H1 (cell line): ENCODE measurements around the gene PFKFB3. TPM values are rescaled to one million over a fixed set of nuclear protein-coding genes. Genes with fewer than 3 reads are reported as not detected.
"Not testable (repeated sequence)": the region's sequence is repeated elsewhere in the genome, so short reads cannot be mapped to it uniquely, and the experiment has no call there.

Source experiments
- CTCF ChIA-PET: fragments of 300-600 bp; sonication (Branson Sonifier 250); formaldehyde crosslinking; loops from one replicate; lab custom pipeline; 2021; ENCODE audit not compliant: partially characterized antibody; lab: Charles Lee
- POLR2A ChIA-PET: fragments of 300-600 bp; sonication (Branson Sonifier 250); formaldehyde crosslinking; loops from one replicate; lab custom pipeline; 2021; ENCODE audit warnings: inconsistent platforms; ENCODE audit not compliant: partially characterized antibody; lab: Charles Lee
- DNase-seq, 2 experiments: peaks; one replicate each; pipeline versions ENCODE4 v3.0.0 to v3.0.0-alpha.2; 2010 to 2022; ENCODE audit warnings: low spot score in 2 of 2, low read depth in 1 of 2, mixed read lengths in 1 of 2
- FAIRE-seq: peaks from 2 replicates; lab custom pipeline; 2011; peaks lifted over from hg19 to GRCh38; lab: Jason Lieb, UNC
- H2AFZ ChIP-seq: 2 replicates; pipeline ENCODE4 v1.8.1; 2012; ENCODE audit warnings: low read length, inconsistent platforms
- H2AK5ac ChIP-seq: 2 replicates; pipeline ENCODE4 v1.6.1; 2013; ENCODE audit warnings: low read depth, low read length
- H2BK120ac ChIP-seq: replicated peaks from 2 replicates; pipeline ENCODE3; 2013; ENCODE audit warnings: low read depth, low read length, inconsistent platforms
- H2BK12ac ChIP-seq: 2 replicates; pipeline ENCODE4 v1.6.1; 2013; ENCODE audit warnings: low read depth, low read length
- H2BK15ac ChIP-seq: 2 replicates; pipeline ENCODE4 v1.6.1; 2013; ENCODE audit warnings: low read length
- H2BK20ac ChIP-seq: 2 replicates; pipeline ENCODE4 v1.6.1; 2013; ENCODE audit warnings: low read length
- H2BK5ac ChIP-seq: 2 replicates; pipeline ENCODE4 v1.6.1; 2013; ENCODE audit warnings: low read depth, low read length
- H3K14ac ChIP-seq: 2 replicates; pipeline ENCODE4 v1.6.1; 2013; ENCODE audit warnings: inconsistent platforms; ENCODE audit not compliant: insufficient read length
- H3K18ac ChIP-seq: 2 replicates; pipeline ENCODE4 v1.6.1; 2013; ENCODE audit warnings: low read length; ENCODE audit errors: extremely low read depth
- H3K23ac ChIP-seq: 2 replicates; pipeline ENCODE4 v1.6.1; 2013; ENCODE audit warnings: inconsistent platforms; ENCODE audit not compliant: insufficient read length
- H3K23me2 ChIP-seq: 2 replicates; pipeline ENCODE4 v1.6.1; 2013; ENCODE audit warnings: low read depth, low read length
- H3K27ac ChIP-seq: 2 replicates; pipeline ENCODE4 v1.6.1; 2011; ENCODE audit warnings: low read depth, low read length, inconsistent platforms
- H3K27me3 ChIP-seq, 4 experiments: replicated peaks in 1 of 4; 1 replicate in 1 of 4; 2 replicates in 3 of 4; pipeline versions ENCODE4 v1.6.1 to v1.8.1; 2011 to 2013; ENCODE audit warnings: low read length in 3 of 4, mild to moderate bottlenecking in 3 of 4, inconsistent platforms in 2 of 4, mixed read lengths in 2 of 4, moderate library complexity in 1 of 4; ENCODE audit not compliant: control insufficient read depth in 3 of 4, insufficient read depth in 3 of 4; ENCODE audit errors: extremely low read depth in 1 of 4
- H3K36me3 ChIP-seq, 4 experiments: 2 replicates each; pipeline versions ENCODE4 v1.6.1 to v1.8.1; 2011 to 2013; ENCODE audit warnings: mild to moderate bottlenecking in 4 of 4, low read length in 3 of 4, moderate library complexity in 2 of 4, control low read depth in 1 of 4, inconsistent platforms in 1 of 4; ENCODE audit not compliant: insufficient read depth in 4 of 4, control insufficient read depth in 2 of 4
- H3K4ac ChIP-seq: replicated peaks from 2 replicates; pipeline ENCODE3; 2013; ENCODE audit warnings: low read length, low read depth, mixed read lengths, inconsistent platforms; ENCODE audit not compliant: insufficient read length
- H3K4me1 ChIP-seq, 4 experiments: replicated peaks in 1 of 4; 1 replicate in 1 of 4; 2 replicates in 3 of 4; pipeline versions ENCODE4 v1.6.1 to v1.8.1; 2011 to 2013; ENCODE audit warnings: low read length in 3 of 4, inconsistent platforms in 2 of 4, mixed read lengths in 1 of 4; ENCODE audit not compliant: insufficient read depth in 4 of 4, control insufficient read depth in 3 of 4
- H3K4me2 ChIP-seq, 2 experiments: 2 replicates each; pipeline versions ENCODE4 v1.6.1 to v1.8.1; 2011 to 2013; ENCODE audit warnings: low read depth in 2 of 2, low read length in 2 of 2, control low read depth in 1 of 2, inconsistent platforms in 1 of 2, mild to moderate bottlenecking in 1 of 2; ENCODE audit not compliant: insufficient read depth in 1 of 2
- H3K4me3 ChIP-seq, 4 experiments: fragments of 200-600, 300-600 bp in 1 of 4; sonication (generic), shearing (Covaris generic), sonication (Bioruptor Twin) in 1 of 4; 2 replicates each; pipeline versions ENCODE4 v1.5.1 to v1.8.1; 2011 to 2016; ENCODE audit warnings: low read length in 4 of 4, low read depth in 3 of 4, control low read depth in 2 of 4, inconsistent platforms in 2 of 4, mild to moderate bottlenecking in 2 of 4, mixed read lengths in 1 of 4, moderate library complexity in 1 of 4; ENCODE audit not compliant: insufficient read depth in 2 of 4; ENCODE audit errors: extremely low read depth in 1 of 4
- H3K56ac ChIP-seq: replicated peaks from 2 replicates; pipeline ENCODE3; 2013; ENCODE audit warnings: low read depth, mild to moderate bottlenecking, mixed read lengths, low read length, inconsistent platforms; ENCODE audit not compliant: insufficient read length
- H3K79me1 ChIP-seq: 2 replicates; pipeline ENCODE4 v1.6.1; 2013; ENCODE audit warnings: low read depth, low read length, control low read depth
- H3K79me2 ChIP-seq, 2 experiments: 2 replicates each; pipeline versions ENCODE4 v1.6.1 to v1.8.1; 2012 to 2013; ENCODE audit warnings: low read length in 2 of 2, mild to moderate bottlenecking in 2 of 2, inconsistent platforms in 1 of 2; ENCODE audit not compliant: insufficient read depth in 2 of 2, control insufficient read depth in 1 of 2
- H3K9ac ChIP-seq, 4 experiments: replicated peaks in 1 of 4; 1 replicate in 1 of 4; 2 replicates in 3 of 4; pipeline versions ENCODE4 v1.6.1 to v1.8.1; 2011 to 2013; ENCODE audit warnings: low read depth in 3 of 4, low read length in 3 of 4, control low read depth in 2 of 4, mild to moderate bottlenecking in 2 of 4, moderate library complexity in 2 of 4, inconsistent platforms in 1 of 4; ENCODE audit errors: extremely low read depth in 1 of 4
- H3K9me3 ChIP-seq, 2 experiments: 2 replicates each; pipeline versions ENCODE4 v1.6.1 to v1.8.1; 2012 to 2013; ENCODE audit warnings: mild to moderate bottlenecking in 2 of 2, moderate library complexity in 2 of 2, control low read depth in 1 of 2, inconsistent platforms in 1 of 2, low read depth in 1 of 2, low read length in 1 of 2, mixed read lengths in 1 of 2; ENCODE audit not compliant: insufficient read depth in 2 of 2
- H4K20me1 ChIP-seq, 2 experiments: replicated peaks in 1 of 2; 2 replicates each; pipeline versions ENCODE3 to v1.8.1; 2011 to 2013; ENCODE audit warnings: inconsistent platforms in 2 of 2, low read length in 2 of 2, mild to moderate bottlenecking in 1 of 2; ENCODE audit not compliant: insufficient read depth in 2 of 2, control insufficient read depth in 1 of 2
- H4K5ac ChIP-seq: 2 replicates; pipeline ENCODE4 v1.6.1; 2013; ENCODE audit warnings: low read length, low read depth, mixed read lengths, inconsistent platforms; ENCODE audit not compliant: insufficient read length
- H4K8ac ChIP-seq: 2 replicates; pipeline ENCODE4 v1.8.0; 2013; ENCODE audit warnings: mild to moderate bottlenecking, moderate library complexity, low read length, inconsistent platforms; ENCODE audit not compliant: insufficient read depth; ENCODE audit errors: extremely low read depth
- H4K91ac ChIP-seq: replicated peaks from 2 replicates; pipeline ENCODE3; 2013; ENCODE audit warnings: low read length, mixed read lengths, inconsistent platforms; ENCODE audit not compliant: insufficient read length
- CTBP2 ChIP-seq: IDR thresholded peaks from 2 replicates; pipeline ENCODE4 v1.7.0; 2011; ENCODE audit warnings: borderline replicate concordance, mild to moderate bottlenecking, moderate library complexity, mixed read lengths, low read length; ENCODE audit not compliant: insufficient read depth, insufficient read length
- GTF2F1 ChIP-seq: IDR thresholded peaks from 2 replicates; pipeline ENCODE4 v1.6.1; 2012; ENCODE audit warnings: low read depth, low read length, improper control_type of control experiment, borderline replicate concordance
- PHF8 ChIP-seq: fragments of 200-600 bp; sonication (generic); conservative IDR thresholded peaks from 2 replicates; pipeline ENCODE4 v1.7.1; 2012; ENCODE audit warnings: low read depth, mild to moderate bottlenecking, inconsistent platforms, low read length, moderate library complexity
- RFX5 ChIP-seq: IDR thresholded peaks from 2 replicates; pipeline ENCODE4 v1.6.1; 2011; ENCODE audit warnings: low read depth, low read length, improper control_type of control experiment, borderline replicate concordance
- SRF ChIP-seq: IDR thresholded peaks from 2 replicates; pipeline ENCODE4 v1.6.1; 2011; ENCODE audit warnings: mild to moderate bottlenecking, low read depth, low read length, moderate library complexity
- TCF12 ChIP-seq: IDR thresholded peaks from 2 replicates; pipeline ENCODE4 v1.6.1; 2011; ENCODE audit warnings: low read depth, mild to moderate bottlenecking, low read length
- TEAD4 ChIP-seq: IDR thresholded peaks from 2 replicates; pipeline ENCODE4 v1.6.1; 2012; ENCODE audit warnings: low read depth, low read length, inconsistent platforms, mixed read lengths
- USF2 ChIP-seq: IDR thresholded peaks from 2 replicates; pipeline ENCODE4 v1.6.1; 2011; ENCODE audit warnings: low read length, improper control_type of control experiment
- WGBS, 2 experiments: shearing (Covaris generic) in 1 of 2; methylation state at CpG; one replicate each; pipeline versions ENCODE4 v1.1.6 to v1.1.7; 2013 to 2015; ENCODE audit warnings: low lambda C conversion rate in 2 of 2, mixed read lengths in 2 of 2, inconsistent platforms in 1 of 2, low coverage in 1 of 2, missing lambda C conversion rate in 1 of 2; ENCODE audit not compliant: insufficient replicate concordance in 2 of 2, insufficient coverage in 1 of 2, insufficient read length in 1 of 2; ENCODE audit errors: extremely low coverage in 1 of 2, missing lambda C conversion rate in 1 of 2; 5-methylcytosine and 5-hydroxymethylcytosine counted together
- polyA plus RNA-seq, 7 experiments: library from polyadenylated mRNA; depleted of rRNA in 3 of 7; stranded (reverse) in 5 of 7; unstranded in 2 of 7; fragments of >200 nt in 5 of 7; fragments of 200-250 nt in 2 of 7; gene quantifications; 1 replicate in 5 of 7; 2 replicates in 1 of 7; 4 replicates in 1 of 7; pipeline versions ENCODE4 v1.2.1 to v1.2.3, GENCODE V29; 2011 to 2013; ENCODE audit warnings: missing spikeins in 2 of 7, mixed read lengths in 2 of 7
- total RNA-seq: library from RNA; stranded (reverse); fragmentation: NEBNext Ultra II Directional; extraction: Animal tissue kit (Norgen Biotek cat#: 25700); gene quantifications from 2 replicates; pipeline ENCODE4 v1.2.1, GENCODE V29; 2021
- TF ChIP-seq, protein P1 (sequence below): IDR thresholded peaks from 2 replicates; pipeline ENCODE4 v1.6.1; 2012; ENCODE audit warnings: low read length, inconsistent platforms

PFKFB3 gene
- total and polyA plus RNA-seq, 2 of the 8 experiments (the other 6 are each of a cell fraction or from before 2014, with no cell fraction given) = 15.6 to 32.0 TPM

GRCh38 chr10:6187278-6187677, 15.5 kb upstream of the PFKFB3 start (continued):
- TF ChIP-seq, protein P1, sequence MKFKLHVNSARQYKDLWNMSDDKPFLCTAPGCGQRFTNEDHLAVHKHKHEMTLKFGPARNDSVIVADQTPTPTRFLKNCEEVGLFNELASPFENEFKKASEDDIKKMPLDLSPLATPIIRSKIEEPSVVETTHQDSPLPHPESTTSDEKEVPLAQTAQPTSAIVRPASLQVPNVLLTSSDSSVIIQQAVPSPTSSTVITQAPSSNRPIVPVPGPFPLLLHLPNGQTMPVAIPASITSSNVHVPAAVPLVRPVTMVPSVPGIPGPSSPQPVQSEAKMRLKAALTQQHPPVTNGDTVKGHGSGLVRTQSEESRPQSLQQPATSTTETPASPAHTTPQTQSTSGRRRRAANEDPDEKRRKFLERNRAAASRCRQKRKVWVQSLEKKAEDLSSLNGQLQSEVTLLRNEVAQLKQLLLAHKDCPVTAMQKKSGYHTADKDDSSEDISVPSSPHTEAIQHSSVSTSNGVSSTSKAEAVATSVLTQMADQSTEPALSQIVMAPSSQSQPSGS = no peak
- TF ChIP-seq TCF12 (no peak), USF2 (no peak), TEAD4 (no peak), PHF8 (no peak), CTBP2 (no peak), SRF (no peak), GTF2F1 (no peak), RFX5 (no peak)

GRCh38 chr10:6190033-6190432, 12.7 kb upstream of the PFKFB3 start:
- not testable (repeated sequence) for H3K23me2 ChIP-seq, H3K79me2 ChIP-seq, H2AFZ ChIP-seq, H4K5ac ChIP-seq, H3K4me3 ChIP-seq, H2BK120ac ChIP-seq, H3K27ac ChIP-seq, H3K14ac ChIP-seq, H3K27me3 ChIP-seq, H2AK5ac ChIP-seq, H4K20me1 ChIP-seq, H3K4ac ChIP-seq, H4K91ac ChIP-seq, H4K8ac ChIP-seq, H3K56ac ChIP-seq, H2BK20ac ChIP-seq, H2BK15ac ChIP-seq, H2BK12ac ChIP-seq, FAIRE-seq, H3K79me1 ChIP-seq, H3K18ac ChIP-seq, H2BK5ac ChIP-seq, H3K4me1 ChIP-seq, H3K23ac ChIP-seq, H3K36me3 ChIP-seq, H3K4me2 ChIP-seq, H3K9ac ChIP-seq, DNase-seq, H3K9me3 ChIP-seq
- CTCF ChIA-PET = interaction anchor here (1.2 to 3.2 kb wide), 6 partner anchors 12 to 213 kb away, joined by 3 to 19 read pairs (median 4); partner anchors contain the start of gene PFKFB3
- 91% methylated on average over 9 of the region's 9 CpGs; no CpG with 5 or more reads in 1 of the 2 experiments for WGBS, 2 experiments
- POLR2A ChIA-PET = interaction anchor here (2.0 to 3.5 kb wide), 2 partner anchors 10 to 13 kb away, joined by 8 to 17 read pairs; partner anchors contain the start of gene PFKFB3
